Urinary bladder (tissue), 4 donors: ENCODE results near the gene SCPEP1. TPM values are rescaled to one million over a fixed set of nuclear protein-coding genes. Genes with fewer than 3 reads are reported as not detected.

Experiments used
- DNase-seq: peaks from one replicate; pipeline ENCODE4 v3.0.0-alpha.2; 2015; ENCODE audit errors: extremely low spot score
- H3K27ac ChIP-seq: one replicate; pipeline ENCODE4 v1.5.1; 2013; ENCODE audit warnings: low read depth, mild to moderate bottlenecking, moderate library complexity
- H3K36me3 ChIP-seq: one replicate; pipeline ENCODE4 v1.6.1; 2013; ENCODE audit warnings: mild to moderate bottlenecking, moderate library complexity; ENCODE audit not compliant: insufficient read depth
- H3K4me1 ChIP-seq: one replicate; pipeline ENCODE4 v1.6.1; 2013; ENCODE audit warnings: mild to moderate bottlenecking, moderate library complexity; ENCODE audit not compliant: insufficient read depth
- H3K4me3 ChIP-seq: one replicate; pipeline ENCODE4 v1.5.1; 2013; ENCODE audit warnings: low read depth, low read length
- WGBS: extraction: QIAGEN DNeasy Blood & Tissue Kit; methylation state at CpG from one replicate; pipeline ENCODE4 v1.1.7; 2013; 5-methylcytosine and 5-hydroxymethylcytosine counted together
- polyA plus RNA-seq: library from polyadenylated mRNA; stranded (reverse); fragments of 200-250 nt; gene quantifications from one replicate; pipeline ENCODE4 v1.2.3, GENCODE V29; 2013
- total RNA-seq: library from RNA; depleted of rRNA; stranded (reverse); fragments of >200 nt; gene quantifications from one replicate; pipeline ENCODE4 v1.2.3, GENCODE V29; 2014
- donor health status: healthy with polysubstance abuse.
- donor health status: healthy.

The SCPEP1 gene
- total and polyA plus RNA-seq, 2 donors: 22.9 to 89.4 TPM

DNA sequence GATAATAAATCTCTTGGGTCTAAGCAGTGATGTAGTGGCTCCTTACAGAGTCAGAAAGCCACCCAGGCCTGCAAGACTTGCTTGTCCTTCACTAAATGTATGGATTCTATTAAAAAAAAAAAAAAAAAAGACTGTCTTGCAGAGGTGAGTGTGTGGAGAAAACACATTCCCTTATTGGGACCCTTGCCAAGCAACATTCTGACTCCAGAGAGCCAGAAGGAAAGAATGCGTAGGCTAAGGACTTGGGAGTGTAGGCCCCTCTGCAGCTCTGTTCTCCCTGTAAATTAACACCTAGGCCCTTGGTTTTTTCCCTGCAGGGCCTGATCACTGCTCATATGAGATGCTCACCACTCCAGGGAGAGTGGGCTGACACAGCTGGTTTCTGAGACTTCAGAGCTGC is 17.8 kb downstream of the SCPEP1 start:
- no peak for DNase-seq
- Histone ChIP-seq H3K4me3 (no peak overlapping the region), H3K36me3 (peaks cover 2% of the 10 kb centered on the region), H3K4me1 (no peaks in the 10 kb centered on the region), H3K27ac (no peak overlapping the region)
- 73% methylated on average over 1 of the region's 1 CpG for WGBS

DNA sequence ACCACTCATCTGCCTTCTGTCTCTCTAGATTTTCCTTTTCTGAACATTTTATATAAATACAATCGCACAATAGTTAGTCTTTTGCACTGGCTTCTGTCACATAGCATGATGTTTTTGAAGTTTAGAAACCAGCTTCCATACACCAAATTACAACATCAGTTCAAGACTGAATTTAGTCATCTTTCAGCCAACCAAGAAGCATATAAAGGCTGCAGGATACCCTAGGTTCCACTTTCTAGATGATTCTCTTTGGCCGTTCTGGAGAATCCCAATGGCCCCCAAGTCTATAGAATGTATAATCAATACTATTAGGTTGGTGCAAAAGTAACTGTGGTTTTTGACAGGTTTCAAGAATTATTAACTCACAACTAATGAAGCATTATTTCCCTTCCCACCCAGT is 19.4 kb downstream of the SCPEP1 start:
- 97% methylated on average over 2 of the region's 2 CpGs for WGBS
- no peak for DNase-seq
- Histone ChIP-seq H3K4me1 (no peaks in the 10 kb centered on the region), H3K36me3 (peaks cover 2% of the 10 kb centered on the region), H3K4me3 (no peak overlapping the region), H3K27ac (no peak overlapping the region)

DNA sequence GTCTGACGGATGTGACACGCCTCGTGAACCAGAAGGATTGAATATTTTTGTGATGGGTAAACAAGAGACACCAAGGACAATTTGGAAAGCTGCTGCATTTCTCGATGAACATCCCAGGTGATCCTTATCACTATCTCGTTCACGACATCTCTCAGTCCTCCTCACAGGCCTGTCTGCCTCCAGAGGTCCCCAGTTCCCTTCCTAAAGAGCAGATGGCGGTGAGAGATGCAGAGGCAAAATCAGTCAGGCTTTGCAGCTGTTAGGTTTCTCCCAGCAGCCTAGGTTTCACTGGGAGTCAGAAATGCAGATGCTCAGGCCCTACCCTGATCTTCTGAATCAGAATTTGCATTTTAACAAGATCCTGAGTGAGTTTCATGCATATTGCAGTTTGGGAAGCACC is 23.6 kb downstream of the SCPEP1 start:
- Histone ChIP-seq H3K4me3 (no peak overlapping the region), H3K4me1 (no peaks in the 10 kb centered on the region), H3K27ac (no peak overlapping the region), H3K36me3 (peaks cover 5% of the 10 kb centered on the region)
- 86% methylated on average over 7 of the region's 7 CpGs for WGBS
- DNase-seq: no peak

DNA sequence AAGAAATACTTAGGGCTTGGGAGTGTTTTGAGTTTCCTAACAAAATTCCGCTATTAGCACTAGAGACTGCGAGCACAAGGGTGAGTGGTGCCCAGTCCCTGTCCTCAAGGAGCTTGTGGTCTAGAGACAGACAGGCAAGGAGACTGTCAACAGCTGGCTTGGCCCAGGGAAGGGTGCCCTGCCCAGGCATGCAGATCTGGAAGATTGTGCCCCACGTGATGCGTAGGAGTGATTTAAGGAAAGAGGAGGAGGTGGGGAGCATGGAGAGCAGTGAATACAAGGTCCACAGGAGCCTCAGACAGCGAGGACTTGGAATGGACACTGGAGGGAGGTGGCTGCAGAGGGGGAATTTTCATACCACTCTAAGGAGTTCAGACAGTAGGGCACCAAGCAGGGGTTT is 25.0 kb downstream of the SCPEP1 start:
- H3K36me3 ChIP-seq: peaks cover 5% of the 10 kb centered on the region
- no peaks in the 10 kb centered on the region for H3K4me1 ChIP-seq
- no peak overlapping the region for H3K27ac ChIP-seq
- no peak for DNase-seq
- no peak overlapping the region for H3K4me3 ChIP-seq
- 92% methylated on average over 5 of the region's 5 CpGs for WGBS

DNA sequence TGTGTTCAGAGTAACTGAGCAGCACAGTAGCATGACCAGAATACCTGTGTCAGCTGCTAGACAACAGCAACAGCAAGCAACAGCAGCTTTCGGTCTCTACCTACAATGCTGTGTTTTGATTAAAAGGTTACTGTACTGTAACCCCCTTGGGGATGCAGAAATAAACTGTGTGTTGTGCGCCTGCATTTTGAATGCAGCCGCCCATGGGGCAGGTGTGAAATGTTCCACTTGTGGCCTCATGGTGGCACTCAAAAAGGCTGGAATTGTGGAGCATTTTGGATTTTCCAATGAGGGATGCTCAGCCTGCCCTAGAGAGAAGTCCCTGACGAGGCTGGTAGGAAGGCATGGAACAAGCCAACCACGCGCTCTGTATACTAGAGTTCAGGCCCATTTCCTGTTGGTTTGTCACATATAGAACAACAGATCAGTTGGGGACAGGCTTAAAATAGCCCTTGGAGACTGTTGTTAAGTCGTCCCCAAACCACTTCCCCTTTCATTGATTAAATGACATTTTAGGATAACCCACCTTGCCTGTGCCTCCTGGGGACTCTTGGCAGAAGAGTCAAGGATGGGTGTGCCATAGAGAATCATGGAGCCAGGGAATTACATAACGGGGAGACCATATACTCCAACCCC is 27.1 kb downstream of the SCPEP1 start:
- WGBS: 77% methylated on average over 8 of the region's 8 CpGs
- no peak for DNase-seq
- no peaks in the 10 kb centered on the region for H3K4me1 ChIP-seq
- no peak overlapping the region for H3K4me3 ChIP-seq
- H3K27ac ChIP-seq: no peak overlapping the region
- H3K36me3 ChIP-seq: peaks cover 5% of the 10 kb centered on the region

DNA sequence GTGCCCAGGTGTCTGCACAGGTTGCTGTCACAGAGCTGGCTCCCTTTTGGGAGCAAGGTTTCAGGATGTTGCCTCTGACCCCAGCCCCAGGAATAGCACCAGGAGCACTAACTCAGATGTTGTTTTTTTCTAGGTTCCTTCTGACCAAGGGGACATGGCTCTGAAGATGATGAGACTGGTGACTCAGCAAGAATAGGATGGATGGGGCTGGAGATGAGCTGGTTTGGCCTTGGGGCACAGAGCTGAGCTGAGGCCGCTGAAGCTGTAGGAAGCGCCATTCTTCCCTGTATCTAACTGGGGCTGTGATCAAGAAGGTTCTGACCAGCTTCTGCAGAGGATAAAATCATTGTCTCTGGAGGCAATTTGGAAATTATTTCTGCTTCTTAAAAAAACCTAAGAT is 28.1 kb downstream of the SCPEP1 start:
- DNase-seq: no peak
- H3K36me3 ChIP-seq: peaks cover 5% of the 10 kb centered on the region
- no peak overlapping the region for H3K27ac ChIP-seq
- WGBS: 98% methylated on average over 2 of the region's 2 CpGs
- no peaks in the 10 kb centered on the region for H3K4me1 ChIP-seq
- no peak overlapping the region for H3K4me3 ChIP-seq

DNA sequence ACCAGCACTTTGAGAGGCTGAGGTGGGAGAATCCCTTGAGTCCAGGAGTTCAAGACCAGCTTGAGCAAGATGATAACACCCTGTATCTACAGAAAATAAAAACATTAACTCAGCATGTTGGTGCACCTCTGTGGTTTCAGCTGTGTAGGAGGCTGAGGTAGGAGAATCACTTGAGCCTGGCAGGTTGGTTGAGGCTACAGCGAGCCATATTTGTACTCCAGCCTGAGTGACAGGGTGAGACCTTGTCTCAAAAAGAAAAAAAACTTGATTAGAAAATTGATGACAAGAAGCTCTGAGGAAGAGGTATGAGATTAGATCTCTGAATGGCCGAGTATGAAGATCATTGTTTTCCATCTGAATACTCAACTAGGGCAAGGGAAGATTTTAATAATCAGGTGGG is 31.0 kb downstream of the SCPEP1 start:
- Histone ChIP-seq H3K4me1 (no peaks in the 10 kb centered on the region), H3K4me3 (no peak overlapping the region), H3K36me3 (no peaks in the 10 kb centered on the region), H3K27ac (no peak overlapping the region)
- no peak for DNase-seq
- WGBS: 80% methylated on average over 2 of the region's 2 CpGs

DNA sequence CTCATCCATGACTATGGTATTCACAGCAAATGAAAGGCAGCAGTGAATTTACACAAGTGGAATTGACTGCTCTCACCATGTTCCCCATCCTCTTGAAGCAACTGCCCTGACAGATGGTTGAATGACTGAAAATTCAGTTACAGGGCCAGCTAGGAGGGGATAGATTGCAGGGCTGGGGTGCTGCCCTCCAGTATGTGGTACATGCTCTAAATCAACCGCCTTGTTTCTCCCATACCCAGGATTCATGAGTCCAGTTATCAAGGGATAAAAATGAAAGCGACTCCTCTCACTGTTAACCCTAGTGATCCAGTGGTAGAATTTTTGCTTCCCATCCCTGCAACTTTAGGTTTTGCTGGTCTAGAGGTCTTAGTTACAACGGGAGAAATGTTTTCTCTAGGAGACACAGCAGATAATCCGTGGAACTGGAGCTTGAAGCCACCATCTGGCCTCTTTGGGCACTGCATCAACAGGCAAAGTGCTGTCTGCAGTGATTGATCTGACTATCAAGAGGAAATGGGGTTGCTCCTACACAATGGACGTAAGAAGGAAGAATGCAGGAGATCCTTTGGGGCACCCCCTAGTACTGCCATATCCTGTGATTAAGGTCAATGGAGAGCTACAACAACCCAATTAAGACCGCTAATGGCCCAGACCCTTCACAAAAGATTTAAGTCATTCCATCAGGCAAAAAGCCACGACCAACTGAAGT is 32.0 kb downstream of the SCPEP1 start:
- no peak for DNase-seq
- Histone ChIP-seq H3K36me3 (no peaks in the 10 kb centered on the region), H3K4me1 (no peaks in the 10 kb centered on the region), H3K27ac (no peak overlapping the region), H3K4me3 (no peak overlapping the region)
- 38% methylated on average over 7 of the region's 7 CpGs for WGBS

DNA sequence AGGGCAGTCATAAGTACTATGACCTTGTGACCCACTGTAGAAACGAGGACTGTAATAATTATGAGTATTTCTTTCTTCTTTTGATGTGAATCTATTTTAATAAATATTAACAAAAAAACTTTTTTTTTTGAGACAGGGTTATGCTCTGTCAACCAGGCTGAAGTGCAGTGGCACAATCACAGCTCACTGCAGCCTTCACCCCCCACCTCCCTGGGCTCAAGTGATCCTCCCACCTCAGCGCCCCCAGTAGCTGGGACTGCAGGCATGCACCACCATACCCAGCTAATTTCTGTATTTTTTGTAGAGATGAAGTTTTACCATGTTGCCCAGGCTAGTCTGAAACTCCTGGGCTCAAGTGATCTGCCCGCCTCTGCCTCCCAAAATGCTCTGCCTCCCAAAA is 32.6 kb downstream of the SCPEP1 start:
- Histone ChIP-seq H3K4me1 (no peaks in the 10 kb centered on the region), H3K36me3 (no peaks in the 10 kb centered on the region), H3K27ac (no peak overlapping the region), H3K4me3 (no peak overlapping the region)
- WGBS: 64% methylated on average over 3 of the region's 3 CpGs
- no peak for DNase-seq

DNA sequence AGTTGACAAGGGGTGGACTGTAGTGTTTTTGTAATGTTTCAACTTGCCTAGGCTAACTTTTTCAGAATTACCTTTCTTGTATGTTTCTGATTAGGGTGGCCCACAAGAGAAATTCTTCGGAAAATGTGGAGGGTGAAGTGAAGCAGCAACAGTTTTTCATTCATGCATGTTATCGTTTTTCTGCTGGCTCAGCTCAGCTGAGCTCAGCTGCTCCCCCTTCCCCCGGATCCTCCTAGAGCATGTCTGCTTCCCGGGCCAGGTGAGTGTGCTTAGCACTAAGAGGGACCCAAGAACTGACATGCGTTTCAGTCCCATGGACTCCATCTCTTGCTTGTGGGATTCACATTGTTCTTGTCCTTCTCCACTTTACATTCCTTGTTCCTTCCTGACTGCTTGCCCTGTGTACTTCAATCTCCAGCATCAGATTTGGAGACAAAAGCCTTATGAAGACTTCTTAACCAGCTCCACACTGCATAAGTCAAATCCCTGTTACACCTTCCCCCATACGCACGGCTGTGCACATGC is 33.6 kb downstream of the SCPEP1 start:
- no peak overlapping the region for H3K27ac ChIP-seq
- DNase-seq: no peak
- no peaks in the 10 kb centered on the region for H3K36me3 ChIP-seq
- no peak overlapping the region for H3K4me3 ChIP-seq
- 75% methylated on average over 7 of the region's 7 CpGs for WGBS
- H3K4me1 ChIP-seq: no peaks in the 10 kb centered on the region

DNA sequence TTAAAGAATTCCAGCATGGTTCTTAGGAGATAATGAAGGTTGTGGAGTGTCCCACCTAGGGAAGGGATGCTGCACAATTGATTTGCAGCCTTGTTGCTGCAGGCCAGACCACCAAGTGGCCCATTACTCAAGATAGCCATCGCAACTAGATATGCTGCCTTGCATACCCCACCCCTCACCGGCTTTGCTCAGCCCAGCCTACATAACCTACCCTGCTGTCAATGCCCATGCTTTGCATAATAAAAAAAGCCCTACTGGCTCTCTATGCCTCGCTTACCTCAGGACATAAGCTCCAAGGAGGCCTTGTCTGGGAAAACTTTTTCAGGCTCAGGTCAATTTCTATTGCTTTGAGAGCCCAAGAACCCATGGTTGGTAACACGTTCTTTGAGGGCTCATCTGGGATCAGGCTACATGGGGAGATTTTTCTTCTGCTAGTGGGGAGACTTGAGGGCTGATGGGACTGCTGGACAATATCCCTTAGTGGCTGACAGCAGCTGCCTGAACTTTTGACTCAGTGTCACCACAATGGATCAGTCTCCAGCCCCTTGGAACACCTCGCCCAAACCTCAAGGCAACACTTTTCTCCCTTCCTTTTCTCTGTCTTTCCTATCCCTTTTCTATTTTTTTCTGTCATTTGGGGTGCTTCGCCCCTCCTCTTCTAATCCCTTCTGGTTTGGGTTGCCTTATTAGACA is 38.3 kb downstream of the SCPEP1 start:
- no peak overlapping the region for H3K4me3 ChIP-seq
- H3K27ac ChIP-seq: no peak overlapping the region
- 91% methylated on average over 6 of the region's 6 CpGs for WGBS
- DNase-seq: no peak
- no peaks in the 10 kb centered on the region for H3K4me1 ChIP-seq
- H3K36me3 ChIP-seq: no peaks in the 10 kb centered on the region

DNA sequence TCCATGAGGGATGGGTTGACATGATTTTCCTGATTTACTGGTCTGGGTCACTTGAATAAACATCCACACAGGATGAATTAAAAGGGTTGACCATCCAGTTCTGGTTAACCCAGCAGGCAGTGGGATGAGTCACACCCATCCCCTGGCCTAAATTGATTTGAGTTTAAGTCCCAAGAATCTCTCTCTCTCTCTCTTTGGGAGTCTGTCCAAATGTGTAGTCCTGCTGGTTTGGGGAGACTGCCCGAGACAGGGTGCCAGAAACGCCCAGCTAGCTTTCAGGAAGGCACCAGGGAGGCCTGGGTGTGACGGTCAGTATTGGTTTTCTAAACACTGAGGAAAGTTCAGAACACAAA is 38.8 kb downstream of the SCPEP1 start:
- no peaks in the 10 kb centered on the region for H3K36me3 ChIP-seq
- H3K27ac ChIP-seq: no peak overlapping the region
- WGBS: 45% methylated on average over 3 of the region's 3 CpGs
- no peaks in the 10 kb centered on the region for H3K4me1 ChIP-seq
- H3K4me3 ChIP-seq: no peak overlapping the region
- no peak for DNase-seq

DNA sequence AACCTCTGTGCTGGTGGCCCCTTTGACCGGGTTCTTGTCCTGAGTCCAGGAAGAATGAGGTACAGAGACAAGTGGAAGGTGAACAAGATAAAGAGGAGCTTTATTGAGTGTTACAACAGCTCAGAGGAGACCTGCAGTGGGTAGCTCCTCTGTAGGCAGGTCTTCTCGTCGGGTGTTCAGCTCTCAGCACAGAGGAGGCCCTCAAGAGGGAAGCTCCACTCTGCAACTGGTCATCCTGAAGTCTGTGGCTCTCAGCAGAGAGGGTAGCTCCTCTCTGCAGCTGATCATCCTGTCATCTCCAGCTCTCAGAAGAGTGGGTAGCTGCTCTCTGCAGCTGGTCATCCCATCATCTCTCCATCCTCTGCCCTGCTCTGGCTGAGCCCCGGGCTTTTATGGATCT is 39.7 kb downstream of the SCPEP1 start:
- 59% methylated on average over 4 of the region's 4 CpGs for WGBS
- Histone ChIP-seq H3K4me1 (no peaks in the 10 kb centered on the region), H3K27ac (no peak overlapping the region), H3K4me3 (no peak overlapping the region), H3K36me3 (no peaks in the 10 kb centered on the region)
- DNase-seq: no peak

DNA sequence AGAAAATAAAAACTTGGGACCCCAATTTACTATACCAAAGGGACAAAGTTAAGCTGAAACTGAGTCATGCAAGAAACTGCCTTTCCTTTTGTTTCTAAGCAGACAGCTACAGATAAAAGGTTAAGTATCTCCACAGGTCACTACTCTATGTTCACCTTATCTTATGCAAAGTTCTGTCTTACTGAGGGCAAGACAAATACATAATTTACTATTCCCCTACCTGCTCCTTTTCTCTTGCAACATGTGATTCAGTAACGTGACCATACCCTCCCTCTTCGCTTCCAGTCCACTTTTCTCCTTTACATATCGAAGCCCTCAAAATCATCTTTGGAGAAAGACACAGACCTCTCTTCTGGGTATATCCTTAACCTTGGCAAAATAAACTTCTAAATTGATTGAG is 42.3 kb downstream of the SCPEP1 start:
- WGBS: 86% methylated on average over 3 of the region's 3 CpGs
- DNase-seq: no peak
- no peaks in the 10 kb centered on the region for H3K4me1 ChIP-seq
- H3K4me3 ChIP-seq: no peak overlapping the region
- H3K36me3 ChIP-seq: no peaks in the 10 kb centered on the region
- no peak overlapping the region for H3K27ac ChIP-seq
